ELF-1 (cell line): ENCODE results near the gene TP53.

ENCODE experiments used
- DNase-seq: peaks from one replicate; pipeline ENCODE4 v3.0.0-alpha.2; 2016; ENCODE audit warnings: low read depth, low spot score

TP53 gene

GRCh38 chr17:7687072-7687907 is at the start of gene TP53:
TSS of gene TP53 (minus strand) at chr17:7687490. CDS start at chr17:7676594, 10,896 bp downstream.
- peak; percentile 95 for DNase-seq

GRCh38 chr17:7732981-7733539 is 45.8 kb upstream of the TP53 start:
- DNase-seq = no peak

- DNase-seq = no peak
These were observed 42.5 kb upstream of the TP53 start for GRCh38 chr17:7729816-7730215.

GRCh38 chr17:7727886-7728285 is 40.6 kb upstream of the TP53 start:
- no peak for DNase-seq

GRCh38 chr17:7721612-7722011 is 34.3 kb upstream of the TP53 start:
- no peak for DNase-seq

GRCh38 chr17:7720125-7720524 is 32.8 kb upstream of the TP53 start:
- DNase-seq = no peak

GRCh38 chr17:7719661-7720060 is 32.4 kb upstream of the TP53 start:
- no peak for DNase-seq

- DNase-seq = no peak
These were observed 30.6 kb upstream of the TP53 start for GRCh38 chr17:7717756-7718350.

- peak; percentile 95 for DNase-seq
These were observed 29.8 kb upstream of the TP53 start, which contains the start of gene DNAH2 for GRCh38 chr17:7716901-7717755. TSS of gene DNAH2 (plus strand) at chr17:7717744. CDS start at chr17:7719735, 1,991 bp downstream.

- DNase-seq = no peak
These were observed 28.9 kb upstream of the TP53 start for GRCh38 chr17:7715936-7716886.

GRCh38 chr17:7714721-7715594 is 27.7 kb upstream of the TP53 start:
- DNase-seq = no peak

- DNase-seq = no peak
These were observed 26.5 kb upstream of the TP53 start for GRCh38 chr17:7713782-7714181.

- DNase-seq = peak; percentile 52
These were observed 25.0 kb upstream of the TP53 start for GRCh38 chr17:7712111-7712771.

- DNase-seq = peak; percentile 35
These were observed 23.9 kb upstream of the TP53 start for GRCh38 chr17:7711051-7711755.

GRCh38 chr17:7710301-7710700 is 23.0 kb upstream of the TP53 start:
- DNase-seq = no peak

GRCh38 chr17:7709031-7709430 is 21.7 kb upstream of the TP53 start:
- DNase-seq = no peak

GRCh38 chr17:7707858-7708750 is 20.8 kb upstream of the TP53 start:
- DNase-seq = no peak
